GM21737 (cell line): ENCODE data around the gene DLK1.

Experiments used
- ATAC-seq: cut with Tn5 transposase; IDR thresholded peaks from one replicate; pipeline ENCODE4 v1.9.1; 2021; ENCODE audit warnings: mild to moderate bottlenecking, moderate library complexity; ENCODE audit not compliant: unreplicated experiment

The DLK1 gene

DNA sequence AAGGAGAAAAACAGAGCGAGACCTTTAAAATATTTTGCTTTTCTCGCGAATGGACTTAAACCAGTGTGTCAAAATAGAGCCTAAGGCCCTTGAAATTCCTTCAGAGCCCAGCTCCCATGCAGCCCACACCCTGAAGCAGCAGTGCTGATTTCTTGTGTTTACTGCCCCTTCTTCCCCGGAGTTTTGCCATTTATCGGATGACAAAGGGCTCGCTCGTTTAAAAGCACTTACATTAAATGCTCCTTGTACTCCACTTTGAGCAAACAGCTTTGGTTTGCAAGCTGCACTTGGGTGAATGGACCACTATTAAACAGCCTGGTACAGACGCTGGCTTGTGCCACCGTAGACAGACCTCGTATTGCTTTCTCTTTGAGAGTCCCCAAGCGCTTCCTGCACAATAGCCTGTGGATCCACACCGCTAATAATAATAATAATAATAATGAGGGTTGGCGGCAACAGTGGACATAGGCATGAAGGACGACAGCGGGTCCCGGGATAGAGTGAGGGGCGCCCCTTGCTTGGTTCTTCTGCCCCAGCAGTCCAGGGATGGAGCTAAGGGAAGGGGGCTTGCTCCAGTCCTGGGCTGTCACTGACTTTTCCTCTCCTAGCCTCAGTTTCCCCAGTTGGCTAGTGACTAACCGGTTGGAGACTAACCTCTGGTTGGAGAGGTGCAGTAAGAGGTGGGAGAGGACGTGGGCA is 6.6 kb downstream of the DLK1 start:
- no peak for ATAC-seq

- ATAC-seq, result no peak
These were observed 7.6 kb downstream of the DLK1 start for GRCh38 chr14:100734031-100734990.

DNA sequence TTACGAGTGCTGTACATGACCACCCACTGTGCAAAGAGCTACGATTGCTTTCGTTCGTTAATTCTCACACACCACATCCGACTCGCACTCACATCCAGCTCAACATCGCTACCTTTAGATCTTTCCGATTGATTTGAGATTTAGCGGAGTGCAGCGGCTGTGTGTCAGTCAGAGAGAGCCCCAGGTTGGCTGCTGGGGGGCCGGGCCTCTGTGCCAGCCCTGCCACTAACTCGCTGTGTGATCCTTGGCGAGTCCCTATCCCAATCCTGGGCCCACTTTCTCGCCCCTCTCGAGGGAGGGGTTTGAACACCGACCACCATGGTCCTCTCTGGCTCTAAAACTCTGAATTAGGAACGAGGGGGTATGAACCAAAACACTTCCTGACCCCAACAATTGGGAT is 8.6 kb downstream of the DLK1 start:
- no peak for ATAC-seq

GRCh38 chr14:100736269-100737180 is 9.8 kb downstream of the DLK1 start:
- ATAC-seq, result no peak

- no peak for ATAC-seq
These were observed 10.8 kb downstream of the DLK1 start for GRCh38 chr14:100737526-100737925.

DNA sequence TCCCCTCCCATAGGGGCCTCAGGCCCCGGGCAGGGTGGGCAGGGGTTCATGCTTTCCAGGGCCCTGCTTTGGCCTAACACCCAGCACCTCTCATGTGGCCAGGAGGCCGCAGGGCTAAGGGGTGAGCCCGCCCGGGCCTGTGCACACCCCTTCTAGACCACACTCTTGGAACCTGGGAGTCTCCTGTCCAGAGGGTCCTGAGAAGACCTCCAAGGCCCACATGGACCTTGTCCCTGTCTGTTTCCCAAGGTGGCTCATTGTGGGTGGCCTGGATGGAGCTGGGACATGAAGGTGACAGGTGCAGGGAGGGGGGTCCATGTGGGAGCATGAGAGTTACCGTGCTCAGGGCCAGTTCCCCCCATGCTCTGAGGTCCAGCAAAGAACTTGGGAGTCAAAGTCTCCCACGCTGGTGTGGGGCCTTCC is 11.6 kb downstream of the DLK1 start:
- ATAC-seq, result no peak

DNA sequence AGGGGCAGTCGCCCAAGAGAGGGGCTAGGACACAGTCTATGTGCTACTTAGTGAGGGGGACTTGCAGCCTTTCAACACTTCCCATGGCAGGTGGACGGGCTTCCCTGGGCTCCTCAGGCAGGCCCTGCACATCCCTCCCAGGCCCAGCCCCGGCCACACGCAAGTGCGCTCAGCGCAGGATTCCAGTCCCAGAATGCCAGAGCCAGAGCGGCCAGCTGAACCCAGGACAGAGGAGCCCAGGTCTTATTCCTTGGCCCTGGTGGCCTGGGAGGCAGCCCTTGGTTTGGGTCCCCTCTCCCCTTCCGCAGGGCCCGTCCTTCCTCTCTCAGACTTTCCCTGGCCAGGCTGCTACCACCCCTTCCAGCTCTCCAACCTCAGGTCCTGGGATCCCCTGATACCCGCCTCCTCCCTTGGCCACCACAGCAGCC is 12.0 kb downstream of the DLK1 start:
- ATAC-seq, result no peak

- ATAC-seq, result no peak
These were observed 12.6 kb downstream of the DLK1 start for GRCh38 chr14:100739306-100739705.

DNA sequence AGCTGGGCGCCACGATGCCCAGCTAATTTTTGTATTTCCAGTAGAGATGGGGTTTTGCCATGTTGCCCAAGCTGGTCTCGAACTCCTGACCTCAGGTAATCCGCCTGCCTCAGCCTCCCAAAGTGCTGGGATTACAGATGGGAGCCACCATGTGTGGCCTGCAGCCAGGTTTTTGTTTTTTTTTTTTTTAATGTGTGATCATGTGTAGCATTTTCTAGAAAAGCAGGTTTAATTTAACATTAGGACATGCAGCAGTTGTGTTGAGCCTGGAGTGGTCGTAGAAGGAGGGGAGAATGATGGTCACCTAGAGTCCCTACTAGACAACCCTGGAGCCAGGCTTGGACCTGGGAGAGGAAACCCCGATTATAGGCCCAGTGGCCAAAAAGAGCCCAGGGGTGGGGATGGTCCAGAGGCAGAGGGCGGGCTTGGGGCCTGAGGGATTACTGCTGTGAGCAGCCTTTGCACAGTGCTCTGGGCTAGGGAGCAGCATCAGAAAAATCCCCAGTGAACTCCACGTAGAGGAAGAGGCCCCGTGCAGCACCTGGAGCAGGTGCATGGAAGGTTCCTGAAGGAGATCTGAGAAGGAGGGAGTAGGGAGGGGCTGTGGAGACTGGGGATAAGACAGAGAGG is 13.6 kb downstream of the DLK1 start:
- no peak for ATAC-seq

DNA sequence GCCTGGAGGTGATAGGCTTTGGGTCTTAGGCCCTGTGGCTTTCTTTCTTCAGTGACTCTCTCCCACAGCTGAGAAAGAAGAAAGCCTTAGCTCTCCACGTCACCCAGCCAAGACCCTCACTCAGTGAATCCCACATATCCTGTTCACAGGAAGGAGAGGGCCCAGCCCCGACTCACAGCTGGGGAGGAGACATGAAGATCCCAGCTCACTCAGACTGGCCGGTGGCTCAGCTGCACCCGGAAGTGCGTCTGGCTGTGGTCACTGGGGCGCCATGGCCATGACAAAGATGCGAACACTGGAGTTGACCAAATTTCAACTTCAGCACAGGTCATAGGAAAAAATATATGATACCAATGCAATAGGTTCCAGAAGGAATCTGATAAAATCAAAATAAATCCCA is 14.2 kb downstream of the DLK1 start:
- no peak for ATAC-seq

- ATAC-seq, result no peak
These were observed 15.3 kb downstream of the DLK1 start for GRCh38 chr14:100741966-100742365.

- ATAC-seq, result no peak
These were observed 19.6 kb downstream of the DLK1 start for GRCh38 chr14:100746326-100746725.

GRCh38 chr14:100747021-100747586 is 20.4 kb downstream of the DLK1 start:
- no peak for ATAC-seq

GRCh38 chr14:100747736-100748135 is 21.0 kb downstream of the DLK1 start:
- ATAC-seq, result no peak

DNA sequence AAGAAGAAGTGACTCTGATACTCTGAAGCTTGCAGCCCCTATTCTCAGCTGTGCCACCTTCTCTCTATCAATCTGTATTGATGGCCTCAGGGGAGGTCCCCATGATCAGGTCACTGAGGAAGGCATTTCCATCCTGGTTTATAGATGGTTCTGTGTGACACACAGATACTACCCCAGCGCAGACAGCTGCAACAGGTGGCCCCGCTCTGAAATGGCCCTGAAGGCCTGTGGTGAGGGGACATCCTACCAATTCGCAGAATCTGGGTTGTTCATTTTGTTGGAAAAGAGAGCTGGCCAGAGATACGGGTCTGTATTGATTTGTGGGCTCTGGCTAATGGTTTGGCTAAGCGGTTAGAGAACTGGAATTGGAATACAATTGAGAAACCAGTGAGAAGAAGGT is 21.7 kb downstream of the DLK1 start:
- no peak for ATAC-seq

DNA sequence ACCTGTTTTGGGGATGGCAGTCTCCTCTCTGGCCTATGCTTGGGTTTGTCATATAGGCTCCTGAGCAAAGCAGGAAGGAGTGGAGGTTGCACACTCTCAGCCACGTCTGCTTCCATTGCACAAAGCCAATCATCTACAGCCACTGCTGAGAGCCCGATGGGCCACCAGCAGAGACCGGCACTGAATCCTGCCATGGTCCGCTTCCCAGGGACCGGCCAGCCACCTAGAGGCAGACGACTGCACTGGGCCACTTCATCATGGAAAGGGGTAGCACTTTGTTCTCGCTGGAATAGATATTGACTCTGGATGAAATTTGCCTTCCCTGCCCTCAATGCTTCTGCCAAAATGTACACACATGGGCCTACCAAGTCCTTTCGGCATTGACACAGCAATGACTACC is 22.3 kb downstream of the DLK1 start:
- ATAC-seq, result no peak

GRCh38 chr14:100749967-100750597 is 23.4 kb downstream of the DLK1 start:
- ATAC-seq, result no peak

DNA sequence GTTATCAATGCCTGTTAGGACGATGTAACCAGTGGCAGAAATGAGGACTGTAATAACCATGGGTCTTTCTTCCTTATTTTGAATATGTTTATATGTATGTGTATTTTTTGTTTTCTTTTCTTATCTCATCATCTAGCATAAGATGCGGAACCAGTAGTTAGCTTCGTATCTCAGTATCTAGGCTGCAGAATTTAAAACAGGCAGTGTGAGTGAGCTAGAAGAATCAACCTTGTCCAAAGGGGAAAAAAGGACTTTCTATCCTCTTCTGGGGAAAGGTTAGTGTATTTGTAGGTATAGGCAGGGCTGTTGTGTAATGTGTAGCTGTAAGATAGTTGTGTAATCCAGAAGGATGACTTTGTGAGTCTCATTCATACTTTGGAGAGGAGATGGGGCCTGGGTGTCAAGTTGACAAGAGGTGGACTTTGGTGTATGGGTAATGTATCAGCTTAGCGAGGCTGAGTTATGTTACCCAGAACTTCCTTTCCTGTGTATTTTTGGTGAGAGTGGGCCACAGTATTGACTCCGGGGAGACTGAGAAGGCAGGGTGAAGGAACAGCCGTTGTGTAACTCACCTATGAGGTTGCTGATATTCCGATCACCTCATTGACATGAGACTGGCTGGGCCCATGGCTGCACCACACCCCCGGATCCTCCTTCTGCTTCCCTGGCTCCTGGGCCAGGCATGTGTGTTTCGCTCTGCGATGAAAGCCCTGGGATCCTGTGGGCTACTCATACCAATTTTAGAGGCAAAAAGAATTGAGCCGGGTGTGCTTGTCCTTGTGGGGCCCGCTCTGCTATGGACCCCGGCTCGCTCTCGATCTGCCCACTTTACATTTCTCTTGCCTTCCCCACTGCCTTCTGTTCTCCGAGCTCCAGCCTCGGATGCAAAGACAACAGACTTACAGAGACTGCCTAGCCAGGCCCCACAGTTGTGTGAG is 24.3 kb downstream of the DLK1 start:
- no peak for ATAC-seq

GRCh38 chr14:100754020-100754419 is 27.3 kb downstream of the DLK1 start:
- no peak for ATAC-seq
